ENCODE results near the gene SETDB2.

The SETDB2 gene

GRCh38 chr13:49446473-49446872 lies 2.4 kb downstream of the SETDB2 start:
- Histone ChIP-seq H3K4me3 (ENCODE audit: low read length in 2 of 2) (no peak overlapping the region), H3K27ac (ENCODE audit: low read depth in 2 of 2, low read length in 2 of 2) (no peak overlapping the region), H3K27me3 (ENCODE audit: control insufficient read depth in 2 of 2, insufficient read depth in 2 of 2, low read length in 2 of 2) (no peaks in the 10 kb centered on the region), H3K4me1 (ENCODE audit: control insufficient read depth in 2 of 2, insufficient read depth in 2 of 2, low read length in 2 of 2) (peaks cover 11 to 17% of the 10 kb centered on the region in 2 donors), H3K9ac (ENCODE audit: low read depth in 1 of 2, low read length in 2 of 2) (no peak overlapping the region), H3K36me3 (ENCODE audit: control insufficient read depth in 2 of 2, insufficient read depth in 2 of 2, low read length in 2 of 2) (no peaks in the 10 kb centered on the region), H3K9me3 (ENCODE audit: control insufficient read depth in 2 of 2, low read length in 2 of 2) (no peaks in the 10 kb centered on the region)

DNA sequence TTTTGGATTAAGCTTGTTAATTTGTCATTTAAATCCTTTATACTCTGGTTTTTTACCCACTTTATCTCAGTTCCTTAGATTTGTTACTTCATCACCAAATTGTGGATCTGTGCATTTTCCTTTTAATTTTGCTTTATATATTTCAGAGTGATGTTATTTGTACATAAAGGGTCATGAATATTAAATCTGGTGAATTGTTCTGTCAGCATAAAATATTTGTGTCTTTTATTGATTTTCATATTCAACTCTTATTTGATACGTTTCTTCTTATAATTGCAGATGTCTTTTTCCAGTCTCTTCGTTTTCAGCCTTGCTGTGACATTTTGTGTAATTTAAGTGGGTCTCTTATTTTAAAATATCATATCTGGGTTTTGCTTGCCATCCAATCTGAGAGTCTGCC lies 4.7 kb downstream of the SETDB2 start:
- Histone ChIP-seq H3K4me3 (ENCODE audit: low read length in 2 of 2) (no peak overlapping the region), H3K27ac (ENCODE audit: low read depth in 2 of 2, low read length in 2 of 2) (no peak overlapping the region), H3K36me3 (ENCODE audit: control insufficient read depth in 2 of 2, insufficient read depth in 2 of 2, low read length in 2 of 2) (no peaks in the 10 kb centered on the region), H3K4me1 (ENCODE audit: control insufficient read depth in 2 of 2, insufficient read depth in 2 of 2, low read length in 2 of 2) (peaks cover 7 to 12% of the 10 kb centered on the region in 2 donors), H3K9ac (ENCODE audit: low read depth in 1 of 2, low read length in 2 of 2) (no peak overlapping the region), H3K27me3 (ENCODE audit: control insufficient read depth in 2 of 2, insufficient read depth in 2 of 2, low read length in 2 of 2) (no peaks in the 10 kb centered on the region), H3K9me3 (ENCODE audit: control insufficient read depth in 2 of 2, low read length in 2 of 2) (no peaks in the 10 kb centered on the region)

GRCh38 chr13:49450105-49450819 lies 6.2 kb downstream of the SETDB2 start:
- H3K27me3 ChIP-seq (ENCODE audit: control insufficient read depth in 2 of 2, insufficient read depth in 2 of 2, low read length in 2 of 2) = no peaks in the 10 kb centered on the region
- no peak overlapping the region for H3K9ac ChIP-seq (ENCODE audit: low read depth in 1 of 2, low read length in 2 of 2)
- no peaks in the 10 kb centered on the region for H3K36me3 ChIP-seq (ENCODE audit: control insufficient read depth in 2 of 2, insufficient read depth in 2 of 2, low read length in 2 of 2)
- H3K4me3 ChIP-seq (ENCODE audit: low read length in 2 of 2) = no peak overlapping the region
- no peak overlapping the region for H3K27ac ChIP-seq (ENCODE audit: low read depth in 2 of 2, low read length in 2 of 2)
- H3K9me3 ChIP-seq (ENCODE audit: control insufficient read depth in 2 of 2, low read length in 2 of 2) = no peaks in the 10 kb centered on the region
- H3K4me1 ChIP-seq (ENCODE audit: control insufficient read depth in 2 of 2, insufficient read depth in 2 of 2, low read length in 2 of 2) = peaks cover 7 to 9% of the 10 kb centered on the region in 2 donors

DNA sequence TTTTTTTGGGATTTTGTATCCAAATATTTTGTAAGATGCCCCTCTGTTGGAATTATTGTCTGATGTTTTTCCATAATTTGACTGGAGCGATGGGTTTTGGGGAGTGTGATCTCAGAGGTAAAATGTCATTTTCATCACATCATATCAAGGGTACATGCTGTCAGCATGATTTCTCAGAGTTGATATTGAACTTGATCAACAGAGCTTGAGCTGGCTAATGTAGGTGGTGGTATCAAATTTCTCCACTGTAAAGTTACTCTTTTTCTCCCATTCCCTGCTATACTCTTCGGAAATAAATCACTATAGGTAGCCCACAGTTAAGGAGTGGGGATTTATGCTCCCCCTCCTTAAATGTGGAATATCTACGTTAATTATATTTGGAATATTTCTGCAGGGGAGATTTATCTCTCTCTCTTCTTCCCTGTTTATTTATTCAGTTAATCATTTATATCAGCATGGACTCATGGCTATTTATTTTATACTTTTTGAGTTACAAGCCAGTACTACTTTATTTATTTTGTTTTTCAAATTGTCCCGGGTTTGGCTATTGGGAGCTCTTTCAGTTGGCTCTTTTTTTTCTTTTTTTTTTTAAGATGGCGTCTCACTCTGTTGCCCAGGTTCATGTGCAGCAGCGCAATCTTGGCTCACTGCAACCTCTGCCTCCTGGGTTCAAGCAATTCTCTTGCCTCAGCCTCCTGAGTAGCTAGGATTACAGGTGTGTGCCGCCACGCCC lies 8.8 kb downstream of the SETDB2 start:
- H3K4me1 ChIP-seq (ENCODE audit: control insufficient read depth in 2 of 2, insufficient read depth in 2 of 2, low read length in 2 of 2) = peaks cover 0 to 4% of the 10 kb centered on the region in 2 donors
- H3K36me3 ChIP-seq (ENCODE audit: control insufficient read depth in 2 of 2, insufficient read depth in 2 of 2, low read length in 2 of 2) = no peaks in the 10 kb centered on the region
- no peak overlapping the region for H3K27ac ChIP-seq (ENCODE audit: low read depth in 2 of 2, low read length in 2 of 2)
- H3K4me3 ChIP-seq (ENCODE audit: low read length in 2 of 2) = no peak overlapping the region
- H3K27me3 ChIP-seq (ENCODE audit: control insufficient read depth in 2 of 2, insufficient read depth in 2 of 2, low read length in 2 of 2) = no peaks in the 10 kb centered on the region
- no peaks in the 10 kb centered on the region for H3K9me3 ChIP-seq (ENCODE audit: control insufficient read depth in 2 of 2, low read length in 2 of 2)
- H3K9ac ChIP-seq (ENCODE audit: low read depth in 1 of 2, low read length in 2 of 2) = no peak overlapping the region

DNA sequence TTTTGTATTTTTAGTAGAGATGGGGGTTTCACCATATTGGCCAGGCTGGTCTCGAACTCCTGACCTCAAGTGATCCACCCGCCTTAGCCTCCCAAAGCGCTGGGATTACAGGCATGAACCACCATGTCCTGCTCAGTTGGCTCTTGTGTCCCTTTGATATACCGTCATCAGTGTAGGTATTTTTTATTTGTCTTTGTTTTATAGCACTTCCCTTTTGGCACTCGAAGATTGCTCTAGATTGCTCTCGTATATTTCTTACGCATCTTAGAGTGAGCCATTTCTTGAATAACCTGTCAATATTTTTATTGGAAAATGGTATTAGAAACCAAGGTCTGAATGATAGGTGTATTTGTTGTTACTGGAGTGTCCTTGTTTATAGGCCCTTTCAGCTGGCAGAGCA lies 9.4 kb downstream of the SETDB2 start:
- H3K27me3 ChIP-seq (ENCODE audit: control insufficient read depth in 2 of 2, insufficient read depth in 2 of 2, low read length in 2 of 2) = no peaks in the 10 kb centered on the region
- no peak overlapping the region for H3K27ac ChIP-seq (ENCODE audit: low read depth in 2 of 2, low read length in 2 of 2)
- H3K9ac ChIP-seq (ENCODE audit: low read depth in 1 of 2, low read length in 2 of 2) = no peak overlapping the region
- no peaks in the 10 kb centered on the region for H3K36me3 ChIP-seq (ENCODE audit: control insufficient read depth in 2 of 2, insufficient read depth in 2 of 2, low read length in 2 of 2)
- H3K4me3 ChIP-seq (ENCODE audit: low read length in 2 of 2) = no peak overlapping the region
- H3K4me1 ChIP-seq (ENCODE audit: control insufficient read depth in 2 of 2, insufficient read depth in 2 of 2, low read length in 2 of 2) = peaks cover 0 to 4% of the 10 kb centered on the region in 2 donors
- no peaks in the 10 kb centered on the region for H3K9me3 ChIP-seq (ENCODE audit: control insufficient read depth in 2 of 2, low read length in 2 of 2)

DNA sequence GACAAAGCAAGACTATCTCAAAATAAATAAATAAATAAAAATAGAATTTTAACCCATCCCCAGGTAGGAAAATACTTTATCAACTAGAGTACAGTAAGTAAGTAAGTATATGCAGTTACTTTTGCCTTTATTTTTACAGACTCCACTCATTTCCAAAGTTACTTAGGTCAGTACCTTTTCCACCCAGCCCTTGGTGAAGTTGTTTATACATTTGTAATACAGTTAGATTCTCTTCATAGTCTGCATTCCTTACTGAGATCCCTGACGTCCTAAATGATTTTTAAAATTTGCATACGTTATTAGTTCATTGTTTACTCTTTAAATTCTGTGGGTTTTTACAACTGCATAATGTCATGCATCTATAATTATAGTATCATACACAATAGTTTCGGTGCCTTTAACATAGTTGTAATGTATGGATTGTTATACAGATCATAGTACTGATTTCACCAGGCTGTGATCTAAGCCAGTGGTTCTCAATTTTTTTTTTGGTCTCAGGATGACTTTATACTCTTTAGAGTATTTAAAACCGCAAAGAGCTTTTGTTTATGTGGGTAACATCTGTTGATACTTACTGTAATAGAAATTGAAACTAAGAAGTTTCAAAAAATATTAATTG lies 10.4 kb downstream of the SETDB2 start:
- Histone ChIP-seq H3K9me3 (ENCODE audit: control insufficient read depth in 2 of 2, low read length in 2 of 2) (no peaks in the 10 kb centered on the region), H3K27ac (ENCODE audit: low read depth in 2 of 2, low read length in 2 of 2) (no peak overlapping the region), H3K36me3 (ENCODE audit: control insufficient read depth in 2 of 2, insufficient read depth in 2 of 2, low read length in 2 of 2) (no peaks in the 10 kb centered on the region), H3K9ac (ENCODE audit: low read depth in 1 of 2, low read length in 2 of 2) (no peak overlapping the region), H3K27me3 (ENCODE audit: control insufficient read depth in 2 of 2, insufficient read depth in 2 of 2, low read length in 2 of 2) (no peaks in the 10 kb centered on the region), H3K4me3 (ENCODE audit: low read length in 2 of 2) (peak overlapping the region in 1 of 2 donors; percentile 2), H3K4me1 (ENCODE audit: control insufficient read depth in 2 of 2, insufficient read depth in 2 of 2, low read length in 2 of 2) (peaks cover 0 to 4% of the 10 kb centered on the region in 2 donors)

GRCh38 chr13:49455007-49455398 lies 10.9 kb downstream of the SETDB2 start:
- H3K27ac ChIP-seq (ENCODE audit: low read depth in 2 of 2, low read length in 2 of 2) = peak overlapping the region in 1 of 2 donors; percentile 9
- H3K9me3 ChIP-seq (ENCODE audit: control insufficient read depth in 2 of 2, low read length in 2 of 2) = no peaks in the 10 kb centered on the region
- H3K9ac ChIP-seq (ENCODE audit: low read depth in 1 of 2, low read length in 2 of 2) = no peak overlapping the region
- H3K36me3 ChIP-seq (ENCODE audit: control insufficient read depth in 2 of 2, insufficient read depth in 2 of 2, low read length in 2 of 2) = no peaks in the 10 kb centered on the region
- peaks cover 0 to 4% of the 10 kb centered on the region in 2 donors for H3K4me1 ChIP-seq (ENCODE audit: control insufficient read depth in 2 of 2, insufficient read depth in 2 of 2, low read length in 2 of 2)
- no peaks in the 10 kb centered on the region for H3K27me3 ChIP-seq (ENCODE audit: control insufficient read depth in 2 of 2, insufficient read depth in 2 of 2, low read length in 2 of 2)
- H3K4me3 ChIP-seq (ENCODE audit: low read length in 2 of 2) = peak overlapping the region in 1 of 2 donors; percentile 2

DNA sequence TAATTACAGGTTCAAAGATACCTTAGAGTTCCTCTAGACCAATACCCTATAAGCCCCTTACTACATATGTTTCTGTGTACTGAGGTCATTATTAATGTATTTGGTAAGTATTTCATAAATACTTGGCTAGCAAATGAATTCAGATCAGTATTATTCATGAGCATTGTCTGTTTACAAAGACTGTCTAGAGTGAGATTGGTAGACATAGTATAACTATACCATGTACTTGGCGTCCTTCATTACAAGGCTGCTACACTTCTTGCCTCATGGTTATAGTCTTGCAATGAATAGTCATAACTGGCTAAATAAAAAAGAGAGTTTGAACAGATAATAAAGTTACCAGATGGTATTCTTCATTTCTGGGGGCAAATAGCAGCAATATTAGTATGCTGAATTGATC lies 12.1 kb downstream of the SETDB2 start:
- H3K4me1 ChIP-seq (ENCODE audit: control insufficient read depth in 2 of 2, insufficient read depth in 2 of 2, low read length in 2 of 2) = peaks cover 0 to 4% of the 10 kb centered on the region in 2 donors
- no peaks in the 10 kb centered on the region for H3K9me3 ChIP-seq (ENCODE audit: control insufficient read depth in 2 of 2, low read length in 2 of 2)
- H3K27ac ChIP-seq (ENCODE audit: low read depth in 2 of 2, low read length in 2 of 2) = no peak overlapping the region
- no peak overlapping the region for H3K9ac ChIP-seq (ENCODE audit: low read depth in 1 of 2, low read length in 2 of 2)
- H3K4me3 ChIP-seq (ENCODE audit: low read length in 2 of 2) = no peak overlapping the region
- H3K36me3 ChIP-seq (ENCODE audit: control insufficient read depth in 2 of 2, insufficient read depth in 2 of 2, low read length in 2 of 2) = peaks cover 2 to 4% of the 10 kb centered on the region in 2 donors
- H3K27me3 ChIP-seq (ENCODE audit: control insufficient read depth in 2 of 2, insufficient read depth in 2 of 2, low read length in 2 of 2) = no peaks in the 10 kb centered on the region

- Histone ChIP-seq H3K27ac (ENCODE audit: low read depth in 2 of 2, low read length in 2 of 2) (no peak overlapping the region), H3K9me3 (ENCODE audit: control insufficient read depth in 2 of 2, low read length in 2 of 2) (peaks cover 0 to 2% of the 10 kb centered on the region in 2 donors), H3K4me1 (ENCODE audit: control insufficient read depth in 2 of 2, insufficient read depth in 2 of 2, low read length in 2 of 2) (peaks cover 0 to 4% of the 10 kb centered on the region in 2 donors), H3K9ac (ENCODE audit: low read depth in 1 of 2, low read length in 2 of 2) (no peak overlapping the region), H3K4me3 (ENCODE audit: low read length in 2 of 2) (no peak overlapping the region), H3K27me3 (ENCODE audit: control insufficient read depth in 2 of 2, insufficient read depth in 2 of 2, low read length in 2 of 2) (no peaks in the 10 kb centered on the region), H3K36me3 (ENCODE audit: control insufficient read depth in 2 of 2, insufficient read depth in 2 of 2, low read length in 2 of 2) (peaks cover 11 to 13% of the 10 kb centered on the region in 2 donors)
Measured at GRCh38 chr13:49457221-49457620, 13.1 kb downstream of the SETDB2 start.

GRCh38 chr13:49459580-49459979 lies 15.5 kb downstream of the SETDB2 start:
- Histone ChIP-seq H3K9me3 (ENCODE audit: control insufficient read depth in 2 of 2, low read length in 2 of 2) (peaks cover 3 to 6% of the 10 kb centered on the region in 2 donors), H3K4me3 (ENCODE audit: low read length in 2 of 2) (no peak overlapping the region), H3K9ac (ENCODE audit: low read depth in 1 of 2, low read length in 2 of 2) (no peak overlapping the region), H3K4me1 (ENCODE audit: control insufficient read depth in 2 of 2, insufficient read depth in 2 of 2, low read length in 2 of 2) (no peaks in the 10 kb centered on the region), H3K27me3 (ENCODE audit: control insufficient read depth in 2 of 2, insufficient read depth in 2 of 2, low read length in 2 of 2) (no peaks in the 10 kb centered on the region), H3K27ac (ENCODE audit: low read depth in 2 of 2, low read length in 2 of 2) (no peak overlapping the region), H3K36me3 (ENCODE audit: control insufficient read depth in 2 of 2, insufficient read depth in 2 of 2, low read length in 2 of 2) (peaks cover 24 to 32% of the 10 kb centered on the region in 2 donors)

Data from mucosa of rectum (tissue), 2 donors.